Measurements from ENCODE around the gene ITGB4. TPM values are rescaled to one million over a fixed set of nuclear protein-coding genes. Genes with fewer than 3 reads are reported as not detected.
A peak's percentile ranks its signal among the peaks of the same experiment; 100 is the strongest.

The ITGB4 gene
- total RNA-seq, 4 donors from 2014 or later = 3.6 to 20.2 (median 6.3) TPM

DNA sequence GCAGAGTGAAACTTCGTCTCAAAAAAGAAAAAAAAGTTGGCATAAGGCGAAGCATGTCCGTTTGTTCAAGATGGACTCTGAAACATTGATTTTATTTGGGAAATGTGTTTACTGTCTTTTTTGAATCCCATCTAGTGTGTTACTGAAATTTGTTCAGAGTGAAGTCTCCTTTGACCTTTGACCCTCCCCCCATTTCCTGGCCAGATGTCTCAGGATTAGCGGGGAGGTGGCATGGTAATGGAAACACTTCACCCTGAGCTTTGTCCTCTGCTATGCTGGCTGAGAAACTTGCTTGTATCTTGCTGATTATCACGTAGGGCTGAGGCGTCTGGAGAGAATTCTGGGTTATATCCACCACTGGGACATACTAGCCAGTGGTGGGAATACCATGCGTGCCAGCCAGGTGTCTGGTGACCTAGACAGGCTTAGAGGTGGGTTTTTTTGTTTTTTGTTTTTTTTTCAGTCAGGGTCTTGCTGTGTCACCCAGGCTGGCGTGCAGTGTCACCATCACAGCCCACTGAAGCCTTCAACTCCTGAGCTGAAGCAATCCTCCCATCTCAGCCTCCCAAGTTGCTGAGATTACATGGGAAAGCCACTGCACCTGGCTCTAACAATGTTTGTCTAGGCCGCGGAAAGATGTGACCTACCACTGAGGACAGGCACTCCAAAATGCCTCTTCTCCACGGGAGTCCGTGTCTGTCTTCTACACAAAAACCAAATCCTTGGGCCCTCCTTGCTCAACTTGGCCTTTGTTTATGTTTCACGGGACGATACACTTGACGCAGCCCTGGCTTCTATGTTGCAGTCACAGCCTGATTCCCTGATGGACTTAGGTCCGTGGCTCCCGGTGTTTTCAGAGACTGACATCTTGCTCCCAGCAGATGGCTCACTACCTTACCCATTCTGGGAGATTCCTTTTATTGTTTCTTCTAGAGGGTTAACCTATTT, 50.3 kb downstream of the ITGB4 start:
- intact Hi-C loops (cut with DNase I; ENCODE audit: low total_unique reads) (no loop called here), in situ Hi-C loops (cut with MboI; ENCODE audit: low sequenced_read_pairs in 4 of 4) (loop anchor here in 1 of 4 donors (25.0 kb wide), 1 partner anchor 116 kb away; the partner anchor contains the start of genes TRIM47 and TRIM65)

DNA sequence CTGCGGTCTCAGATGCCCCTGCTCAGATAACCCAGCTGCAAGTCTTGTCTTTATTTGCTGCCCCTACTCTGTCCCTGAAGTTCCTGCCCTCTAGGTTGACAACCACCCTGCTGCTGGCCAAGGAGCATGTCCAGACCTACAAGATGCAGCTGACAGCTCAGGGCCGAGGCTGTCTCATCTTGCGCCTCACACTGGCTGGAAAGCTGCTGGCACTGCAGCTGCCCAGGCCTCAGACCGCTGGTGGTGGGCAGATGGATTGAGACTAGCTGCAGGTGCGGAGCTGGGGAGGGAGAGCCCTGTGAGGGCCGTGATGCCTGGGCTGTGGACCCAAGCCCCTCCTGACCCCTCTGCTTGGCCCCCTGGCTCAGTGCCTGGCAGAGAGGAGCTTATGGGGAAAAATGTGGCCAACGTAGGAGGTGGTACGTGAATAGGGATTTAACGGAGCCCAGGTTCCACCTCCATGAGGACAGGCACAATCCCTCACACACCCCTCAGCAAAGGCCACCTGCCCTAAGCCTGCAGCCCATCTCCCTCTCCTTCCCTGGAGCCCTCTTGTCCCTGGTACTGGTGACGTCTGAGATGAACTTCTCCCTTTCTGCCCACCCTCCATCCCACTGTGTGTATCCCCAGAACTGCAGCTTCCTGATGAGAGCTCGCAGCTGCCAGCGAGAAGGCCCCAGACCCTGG, 52.0 kb downstream of the ITGB4 start:
- Histone ChIP-seq H3K27ac (peak overlapping the region; percentile 75 to 98 (median 78)), H3K36me3 (peaks cover 0 to 28% of the 10 kb centered on the region in 2 donors), H3K4me3 (no peak overlapping the region), H3K9me3 (no peaks in the 10 kb centered on the region), H3K4me1 (peaks cover 49 to 55% of the 10 kb centered on the region in 2 donors), H3K27me3 (no peaks in the 10 kb centered on the region)
- DNase-seq (peak in 1 of 2 donors; percentile 64), ATAC-seq (peak; percentile 6 to 43)
- in situ Hi-C loops (cut with MboI; ENCODE audit: low sequenced_read_pairs in 4 of 4) = loop anchor here in 1 of 4 donors (25.0 kb wide), 1 partner anchor 114 kb away; the partner anchor contains the start of genes TRIM47 and TRIM65
- intact Hi-C loops (cut with DNase I; ENCODE audit: low total_unique reads) = no loop called here
- TF ChIP-seq, protein P1, sequence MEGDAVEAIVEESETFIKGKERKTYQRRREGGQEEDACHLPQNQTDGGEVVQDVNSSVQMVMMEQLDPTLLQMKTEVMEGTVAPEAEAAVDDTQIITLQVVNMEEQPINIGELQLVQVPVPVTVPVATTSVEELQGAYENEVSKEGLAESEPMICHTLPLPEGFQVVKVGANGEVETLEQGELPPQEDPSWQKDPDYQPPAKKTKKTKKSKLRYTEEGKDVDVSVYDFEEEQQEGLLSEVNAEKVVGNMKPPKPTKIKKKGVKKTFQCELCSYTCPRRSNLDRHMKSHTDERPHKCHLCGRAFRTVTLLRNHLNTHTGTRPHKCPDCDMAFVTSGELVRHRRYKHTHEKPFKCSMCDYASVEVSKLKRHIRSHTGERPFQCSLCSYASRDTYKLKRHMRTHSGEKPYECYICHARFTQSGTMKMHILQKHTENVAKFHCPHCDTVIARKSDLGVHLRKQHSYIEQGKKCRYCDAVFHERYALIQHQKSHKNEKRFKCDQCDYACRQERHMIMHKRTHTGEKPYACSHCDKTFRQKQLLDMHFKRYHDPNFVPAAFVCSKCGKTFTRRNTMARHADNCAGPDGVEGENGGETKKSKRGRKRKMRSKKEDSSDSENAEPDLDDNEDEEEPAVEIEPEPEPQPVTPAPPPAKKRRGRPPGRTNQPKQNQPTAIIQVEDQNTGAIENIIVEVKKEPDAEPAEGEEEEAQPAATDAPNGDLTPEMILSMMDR (IDR thresholded peaks at IDR 0.05 in 4 of 5, conservative IDR thresholded peaks at IDR 0.05 in 1 of 5) = no peak
- TF ChIP-seq POLR2A (IDR thresholded peaks at IDR 0.05) = no peak

More for the DNA sequence above, 50.3 kb downstream of the ITGB4 start:
- Histone ChIP-seq H3K4me1 (peaks cover 34 to 40% of the 10 kb centered on the region in 2 donors), H3K4me3 (no peak overlapping the region), H3K27ac (peak overlapping the region in 1 of 4 donors; percentile 76), H3K27me3 (no peaks in the 10 kb centered on the region), H3K36me3 (peaks cover 0 to 12% of the 10 kb centered on the region in 2 donors), H3K9me3 (no peaks in the 10 kb centered on the region)
- no peak for ATAC-seq
- TF ChIP-seq, protein P1 (IDR thresholded peaks at IDR 0.05 in 4 of 5, conservative IDR thresholded peaks at IDR 0.05 in 1 of 5) = no peak
- no peak for TF ChIP-seq POLR2A (IDR thresholded peaks at IDR 0.05)
- DNase-seq = no peak

DNA sequence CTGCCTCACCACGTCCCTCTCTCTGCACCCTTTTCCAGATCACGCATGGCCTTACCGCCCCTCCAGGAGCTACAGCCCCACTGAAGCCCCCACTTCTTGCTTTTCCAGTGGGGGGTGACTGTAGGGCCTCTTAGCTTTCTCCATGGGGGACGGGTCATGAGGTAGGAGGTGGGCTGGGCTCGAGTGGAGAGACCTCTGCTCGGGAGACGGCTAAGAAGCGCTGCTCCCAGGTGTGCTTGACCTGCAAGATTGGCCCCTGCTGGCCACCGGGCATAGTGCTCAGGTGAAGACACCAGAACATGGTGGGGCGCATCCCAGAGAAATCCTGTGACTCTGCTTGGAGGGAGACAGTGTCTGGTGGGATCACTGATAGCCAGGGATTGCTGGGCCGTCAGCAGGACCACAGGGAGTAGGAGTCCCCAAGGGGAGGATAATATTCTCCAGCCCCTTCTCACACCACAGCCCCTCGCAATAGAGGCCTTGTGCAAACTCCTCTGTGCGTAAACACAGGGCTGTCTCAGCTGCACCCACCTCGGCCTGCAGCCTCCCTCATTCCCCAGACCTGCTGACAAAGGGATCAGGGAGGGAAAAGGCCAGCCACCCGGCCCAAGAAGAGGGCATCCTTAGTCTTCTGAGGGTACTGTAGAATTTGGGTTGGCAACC, 52.7 kb downstream of the ITGB4 start:
- TF ChIP-seq, protein P1 (IDR thresholded peaks at IDR 0.05 in 4 of 5, conservative IDR thresholded peaks at IDR 0.05 in 1 of 5) = no peak
- DNase-seq = no peak
- ATAC-seq = no peak
- no peaks in the 10 kb centered on the region for H3K27me3 ChIP-seq
- no peak overlapping the region for H3K4me3 ChIP-seq
- in situ Hi-C loops (cut with MboI; ENCODE audit: low sequenced_read_pairs in 4 of 4) (loop anchor here in 1 of 4 donors (25.0 kb wide), 1 partner anchor 113 kb away; the partner anchor contains the start of genes TRIM47 and TRIM65), intact Hi-C loops (cut with DNase I; ENCODE audit: low total_unique reads) (no loop called here)
- H3K36me3 ChIP-seq = peaks cover 0 to 35% of the 10 kb centered on the region in 2 donors
- H3K4me1 ChIP-seq = peaks cover 49 to 58% of the 10 kb centered on the region in 2 donors
- H3K27ac ChIP-seq = peak overlapping the region; percentile 81 to 98 (median 94)
- H3K9me3 ChIP-seq = no peaks in the 10 kb centered on the region

DNA sequence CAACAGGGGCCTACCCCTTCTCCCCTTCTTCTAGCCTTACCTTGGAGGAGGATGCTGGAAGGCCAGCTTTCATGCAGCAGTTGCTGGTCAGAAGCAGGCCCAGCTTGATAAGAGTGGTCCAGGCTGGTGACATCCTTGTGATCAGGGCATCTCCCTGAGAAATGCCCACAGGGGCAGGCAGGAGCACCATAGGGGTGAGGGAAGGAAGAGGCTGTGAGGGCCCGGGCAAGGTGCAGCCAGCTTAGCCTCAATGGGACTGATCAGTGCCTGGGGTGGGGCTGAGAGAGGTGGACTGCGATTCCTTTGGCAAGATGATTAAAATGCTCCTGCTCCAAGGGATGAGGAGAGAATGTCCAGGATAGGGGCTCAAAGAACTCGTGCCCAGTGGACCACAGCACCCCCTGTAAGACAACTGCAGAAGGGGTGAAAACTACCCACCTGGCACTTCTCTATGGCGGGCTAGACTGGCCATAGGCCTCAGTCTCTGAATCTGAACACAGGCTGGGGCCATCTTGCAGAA, 53.3 kb downstream of the ITGB4 start:
- peak overlapping the region; percentile 91 to 98 (median 98) for H3K27ac ChIP-seq
- TF ChIP-seq POLR2A (IDR thresholded peaks at IDR 0.05) = no peak
- TF ChIP-seq, protein P1 (IDR thresholded peaks at IDR 0.05 in 4 of 5, conservative IDR thresholded peaks at IDR 0.05 in 1 of 5) = no peak
- no peaks in the 10 kb centered on the region for H3K9me3 ChIP-seq
- no peak for DNase-seq
- no peak for ATAC-seq
- no peaks in the 10 kb centered on the region for H3K27me3 ChIP-seq
- intact Hi-C loops (cut with DNase I; ENCODE audit: low total_unique reads) = no loop called here
- peaks cover 0 to 35% of the 10 kb centered on the region in 2 donors for H3K36me3 ChIP-seq
- H3K4me1 ChIP-seq = peaks cover 49 to 58% of the 10 kb centered on the region in 2 donors
- in situ Hi-C loops (cut with MboI; ENCODE audit: low sequenced_read_pairs in 4 of 4) = loop anchor here in 1 of 4 donors (25.0 kb wide), 1 partner anchor 113 kb away; the partner anchor contains the start of genes TRIM47 and TRIM65
- H3K4me3 ChIP-seq = no peak overlapping the region

Data from gastrocnemius medialis (tissue), 4 donors.